Gastrocnemius medialis (tissue), 4 donors: ENCODE measurements around the gene AGAP1.

ENCODE experiments used
- CTCF ChIP-seq, 5 experiments: fragments of 450-650 bp in 3 of 5; fragments of 200-600 bp in 2 of 5; sonication (generic) in 2 of 5; IDR thresholded peaks in 4 of 5; conservative IDR thresholded peaks in 1 of 5; 1 replicate in 4 of 5; 2 replicates in 1 of 5; pipeline ENCODE4 v1.5.1; 2016 to 2019; ENCODE audit warnings: antibody characterized with exemption in 5 of 5, mild to moderate bottlenecking in 3 of 5, moderate library complexity in 3 of 5
- POLR2A ChIP-seq, 2 donors: fragments of 450-650 bp; IDR thresholded peaks; one replicate each; pipeline ENCODE4 v1.6.1; 2017; ENCODE audit warnings: antibody characterized with exemption in 2 of 2, mild to moderate bottlenecking in 2 of 2, moderate library complexity in 2 of 2

GRCh38 chr2:235534678-235535422 lies 41.0 kb downstream of the AGAP1 start:
- TF ChIP-seq CTCF (IDR thresholded peaks at IDR 0.05 in 4 of 5, conservative IDR thresholded peaks at IDR 0.05 in 1 of 5): no peak
- TF ChIP-seq POLR2A (IDR thresholded peaks at IDR 0.05): no peak
